Natural killer cell (primary cell): ENCODE measurements around the gene CHRM2. TPM values are rescaled to one million over a fixed set of nuclear protein-coding genes. Genes with fewer than 3 reads are reported as not detected.

Source experiments
- ATAC-seq, 3 donors: fragments of 150-1000 bp in 2 of 3; fragments of 200-7000 bp in 1 of 3; cut with Tn5 transposase; 1 replicate in 1 of 3; 2 replicates in 2 of 3; pipeline ENCODE4 v1.10.0; 2021; ENCODE audit warnings: mild to moderate bottlenecking in 2 of 3, moderate library complexity in 2 of 3
- DNase-seq, 2 donors: peaks; one replicate each; pipeline versions ENCODE4 v3.0.0 to v3.0.0-alpha.2; 2013 to 2021; ENCODE audit warnings: mixed read lengths in 1 of 2
- H3K27ac ChIP-seq: one replicate; pipeline ENCODE4 v1.5.1; 2013; ENCODE audit warnings: mild to moderate bottlenecking, low read length
- H3K27me3 ChIP-seq: one replicate; pipeline ENCODE4 v1.6.1; 2013; ENCODE audit warnings: low read length; ENCODE audit not compliant: control insufficient read depth, insufficient read depth
- H3K36me3 ChIP-seq: one replicate; pipeline ENCODE4 v1.6.1; 2013; ENCODE audit warnings: low read length; ENCODE audit not compliant: control insufficient read depth, insufficient read depth
- H3K4me1 ChIP-seq: one replicate; pipeline ENCODE4 v1.6.1; 2013; ENCODE audit warnings: low read length; ENCODE audit not compliant: control insufficient read depth, insufficient read depth
- H3K4me3 ChIP-seq: one replicate; pipeline ENCODE4 v1.5.1; 2013; ENCODE audit warnings: low read length
- H3K9me3 ChIP-seq: one replicate; pipeline ENCODE4 v1.6.1; 2013; ENCODE audit warnings: low read length; ENCODE audit not compliant: control insufficient read depth, insufficient read depth
- H3K27ac Mint-ChIP-seq, 2 donors: one replicate each; pipeline ENCODE4 v1.8.0; 2022; ENCODE audit warnings: mild to moderate bottlenecking in 2 of 2, mixed read lengths in 2 of 2, moderate library complexity in 1 of 2
- H3K27me3 Mint-ChIP-seq, 2 donors: one replicate each; pipeline ENCODE4 v1.8.0; 2022; ENCODE audit warnings: low read depth in 2 of 2, mixed read lengths in 2 of 2
- H3K36me3 Mint-ChIP-seq: one replicate; pipeline ENCODE4 v1.8.0; 2022; ENCODE audit warnings: mixed read lengths
- H3K4me1 Mint-ChIP-seq, 2 donors: one replicate each; pipeline ENCODE4 v1.8.0; 2022; ENCODE audit warnings: mixed read lengths in 2 of 2
- H3K4me3 Mint-ChIP-seq: one replicate; pipeline ENCODE4 v1.8.0; 2022; ENCODE audit warnings: mild to moderate bottlenecking, moderate library complexity, mixed read lengths
- H3K9me3 Mint-ChIP-seq, 2 donors: one replicate each; pipeline ENCODE4 v1.8.0; 2022; ENCODE audit warnings: mixed read lengths in 2 of 2
- WGBS: methylation state at CpG from one replicate; pipeline ENCODE4 v1.1.7; 2013; ENCODE audit warnings: missing lambda C conversion rate; ENCODE audit not compliant: insufficient coverage; 5-methylcytosine and 5-hydroxymethylcytosine counted together
- intact Hi-C: fragments of 100-400 bp; cut with micrococcal nuclease; formaldehyde crosslinking; loops from one replicate; pipeline ENCODE4 v1.14.2; 2022
- total RNA-seq, 4 donors: library from RNA; stranded (reverse); fragments of 120-200 nt in 1 of 4; gene quantifications; one replicate each; pipeline versions ENCODE4 v1.2.3 to v1.2.4, GENCODE V29; 2013 to 2022
- TF ChIP-seq, protein P1 (sequence below): fragments of 200-600 bp; IDR thresholded peaks from one replicate; pipeline ENCODE4 v1.8.0; 2022; ENCODE audit warnings: antibody characterized with exemption

CHRM2 gene
- total RNA-seq, 3 donors from 2014 or later (not counting 1 experiment from before 2014, with no cell fraction given) = not detected

DNA sequence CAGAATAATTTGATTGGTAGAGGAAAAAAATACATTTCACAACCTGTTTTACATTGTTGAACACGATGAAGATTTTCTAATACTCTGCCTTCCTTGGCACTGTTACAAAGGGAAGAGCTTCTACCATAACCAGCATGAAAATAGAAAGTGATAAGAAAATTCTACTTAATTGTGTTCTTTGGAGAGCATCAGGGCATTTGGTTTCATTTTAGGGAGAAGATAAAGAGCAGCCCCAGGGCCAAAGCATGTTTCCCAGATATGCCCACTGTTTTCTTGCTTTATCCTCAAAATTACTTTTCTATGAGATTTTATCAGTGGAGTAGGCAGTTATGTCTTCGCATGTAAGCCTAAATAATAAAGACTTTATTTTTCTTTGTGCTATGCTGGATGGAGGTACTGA, 9.5 kb downstream of the CHRM2 start:
- Histone ChIP-seq H3K4me1 (no peaks in the 10 kb centered on the region), H3K27me3 (no peaks in the 10 kb centered on the region), H3K27ac (no peak overlapping the region), H3K4me3 (no peak overlapping the region), H3K9me3 (no peaks in the 10 kb centered on the region), H3K36me3 (no peaks in the 10 kb centered on the region)
- no peak overlapping the region for H3K4me3 Mint-ChIP-seq
- H3K27ac Mint-ChIP-seq = no peak overlapping the region
- no peaks in the 10 kb centered on the region for H3K36me3 Mint-ChIP-seq
- TF ChIP-seq, protein P1, sequence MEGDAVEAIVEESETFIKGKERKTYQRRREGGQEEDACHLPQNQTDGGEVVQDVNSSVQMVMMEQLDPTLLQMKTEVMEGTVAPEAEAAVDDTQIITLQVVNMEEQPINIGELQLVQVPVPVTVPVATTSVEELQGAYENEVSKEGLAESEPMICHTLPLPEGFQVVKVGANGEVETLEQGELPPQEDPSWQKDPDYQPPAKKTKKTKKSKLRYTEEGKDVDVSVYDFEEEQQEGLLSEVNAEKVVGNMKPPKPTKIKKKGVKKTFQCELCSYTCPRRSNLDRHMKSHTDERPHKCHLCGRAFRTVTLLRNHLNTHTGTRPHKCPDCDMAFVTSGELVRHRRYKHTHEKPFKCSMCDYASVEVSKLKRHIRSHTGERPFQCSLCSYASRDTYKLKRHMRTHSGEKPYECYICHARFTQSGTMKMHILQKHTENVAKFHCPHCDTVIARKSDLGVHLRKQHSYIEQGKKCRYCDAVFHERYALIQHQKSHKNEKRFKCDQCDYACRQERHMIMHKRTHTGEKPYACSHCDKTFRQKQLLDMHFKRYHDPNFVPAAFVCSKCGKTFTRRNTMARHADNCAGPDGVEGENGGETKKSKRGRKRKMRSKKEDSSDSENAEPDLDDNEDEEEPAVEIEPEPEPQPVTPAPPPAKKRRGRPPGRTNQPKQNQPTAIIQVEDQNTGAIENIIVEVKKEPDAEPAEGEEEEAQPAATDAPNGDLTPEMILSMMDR = no peak
- ATAC-seq (no peak), DNase-seq (no peak)
- no peaks in the 10 kb centered on the region for H3K27me3 Mint-ChIP-seq
- no CpG with 5 or more reads among the region's 2 CpGs for WGBS
- H3K4me1 Mint-ChIP-seq = no peaks in the 10 kb centered on the region
- peaks cover 4 to 19% of the 10 kb centered on the region in 2 donors for H3K9me3 Mint-ChIP-seq
- intact Hi-C loops = no loop called here

DNA sequence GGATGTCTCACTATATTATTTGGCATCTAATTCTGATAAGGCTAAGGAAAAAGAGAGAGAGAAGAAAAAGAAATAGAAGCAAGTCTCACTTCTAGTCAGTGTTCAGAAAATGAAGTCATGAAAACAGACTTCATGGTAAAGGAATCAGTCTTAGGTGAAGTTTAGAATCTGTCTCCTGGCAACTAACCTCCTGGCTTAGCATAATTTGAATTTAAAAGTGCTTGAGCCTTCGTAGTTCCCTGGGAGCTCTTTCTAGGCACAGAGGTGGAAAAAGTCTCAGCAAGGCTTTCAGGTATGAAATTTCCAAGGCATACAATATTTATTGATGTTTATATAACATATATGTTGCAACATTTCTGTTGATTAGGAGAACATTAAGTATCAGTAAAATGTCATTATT, 10.4 kb downstream of the CHRM2 start:
- no peak for DNase-seq
- WGBS = 75% methylated on average over 1 of the region's 1 CpG
- no peaks in the 10 kb centered on the region for H3K36me3 Mint-ChIP-seq

DNA sequence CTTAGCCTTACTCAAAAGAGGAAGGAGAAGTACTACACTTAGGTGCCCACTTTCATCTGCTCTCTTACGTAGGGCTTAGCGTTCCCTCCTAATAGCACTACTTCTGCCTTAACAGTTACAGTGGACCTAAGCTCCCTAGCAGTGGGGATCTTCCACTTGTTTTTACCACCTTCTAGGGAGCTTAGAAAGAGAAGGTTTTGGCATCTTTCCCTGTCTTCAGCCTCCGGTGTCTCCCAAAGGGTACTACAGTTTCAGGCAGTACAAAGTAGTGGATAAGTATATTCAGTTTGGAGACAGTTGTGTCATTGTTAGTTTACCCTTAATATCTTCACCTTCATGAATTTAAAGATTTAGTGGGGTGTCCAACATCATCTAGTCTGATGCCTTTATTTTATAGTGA, 14.6 kb downstream of the CHRM2 start:
- DNase-seq (no peak), ATAC-seq (no peak)
- no peaks in the 10 kb centered on the region for H3K27me3 Mint-ChIP-seq
- Histone ChIP-seq H3K27me3 (no peaks in the 10 kb centered on the region), H3K9me3 (no peaks in the 10 kb centered on the region), H3K4me3 (no peak overlapping the region), H3K27ac (no peak overlapping the region), H3K36me3 (no peaks in the 10 kb centered on the region), H3K4me1 (no peaks in the 10 kb centered on the region)
- TF ChIP-seq, protein P1 = no peak
- no peaks in the 10 kb centered on the region for H3K4me1 Mint-ChIP-seq
- H3K36me3 Mint-ChIP-seq = no peaks in the 10 kb centered on the region
- H3K4me3 Mint-ChIP-seq = no peak overlapping the region
- H3K27ac Mint-ChIP-seq = no peak overlapping the region
- intact Hi-C loops = no loop called here
- 86% methylated on average over 1 of the region's 3 CpGs for WGBS
- peaks cover 10 to 22% of the 10 kb centered on the region in 2 donors for H3K9me3 Mint-ChIP-seq

More for the DNA sequence above, 10.4 kb downstream of the CHRM2 start:
- Mint-ChIP-seq H3K27ac (no peak overlapping the region), H3K4me3 (no peak overlapping the region), H3K4me1 (no peaks in the 10 kb centered on the region), H3K9me3 (peaks cover 4 to 21% of the 10 kb centered on the region in 2 donors), H3K27me3 (no peaks in the 10 kb centered on the region)
- Histone ChIP-seq H3K27me3 (no peaks in the 10 kb centered on the region), H3K27ac (no peak overlapping the region), H3K9me3 (no peaks in the 10 kb centered on the region), H3K4me1 (no peaks in the 10 kb centered on the region), H3K36me3 (no peaks in the 10 kb centered on the region), H3K4me3 (no peak overlapping the region)
- no peak for ATAC-seq
- intact Hi-C loops = no loop called here
- TF ChIP-seq, protein P1 = no peak

DNA sequence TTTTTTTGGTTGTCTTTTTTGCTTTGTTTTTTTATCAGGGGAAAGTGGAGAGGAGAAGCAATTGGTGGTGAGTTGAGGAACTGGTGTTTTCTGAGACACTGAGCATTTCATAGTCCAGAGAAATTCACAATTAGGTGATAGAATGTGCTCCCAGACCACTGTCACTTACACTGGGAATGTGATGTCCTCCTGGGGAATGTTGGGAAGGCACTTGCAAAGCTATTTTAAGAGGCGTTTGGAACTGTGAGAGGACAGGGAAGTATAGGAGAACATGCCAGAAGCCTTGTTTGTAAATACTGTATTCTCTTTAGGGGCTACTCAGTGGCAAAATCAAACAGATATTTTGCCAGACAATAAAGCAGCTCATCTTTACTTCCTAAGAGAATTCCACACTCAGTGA, 16.0 kb downstream of the CHRM2 start:
- ATAC-seq = no peak
- no peaks in the 10 kb centered on the region for H3K36me3 Mint-ChIP-seq
- Histone ChIP-seq H3K27me3 (no peaks in the 10 kb centered on the region), H3K4me1 (no peaks in the 10 kb centered on the region), H3K4me3 (no peak overlapping the region), H3K36me3 (no peaks in the 10 kb centered on the region), H3K27ac (no peak overlapping the region), H3K9me3 (no peaks in the 10 kb centered on the region)
- TF ChIP-seq, protein P1 = no peak
- no peak overlapping the region for H3K4me3 Mint-ChIP-seq
- WGBS = 29% methylated on average over 1 of the region's 1 CpG
- H3K4me1 Mint-ChIP-seq = no peaks in the 10 kb centered on the region
- no peak for DNase-seq
- intact Hi-C loops = no loop called here
- no peak overlapping the region for H3K27ac Mint-ChIP-seq
- H3K9me3 Mint-ChIP-seq = peaks cover 10 to 20% of the 10 kb centered on the region in 2 donors
- H3K27me3 Mint-ChIP-seq = no peaks in the 10 kb centered on the region
